ENCODE measurements around the gene CD200.

The CD200 gene

DNA sequence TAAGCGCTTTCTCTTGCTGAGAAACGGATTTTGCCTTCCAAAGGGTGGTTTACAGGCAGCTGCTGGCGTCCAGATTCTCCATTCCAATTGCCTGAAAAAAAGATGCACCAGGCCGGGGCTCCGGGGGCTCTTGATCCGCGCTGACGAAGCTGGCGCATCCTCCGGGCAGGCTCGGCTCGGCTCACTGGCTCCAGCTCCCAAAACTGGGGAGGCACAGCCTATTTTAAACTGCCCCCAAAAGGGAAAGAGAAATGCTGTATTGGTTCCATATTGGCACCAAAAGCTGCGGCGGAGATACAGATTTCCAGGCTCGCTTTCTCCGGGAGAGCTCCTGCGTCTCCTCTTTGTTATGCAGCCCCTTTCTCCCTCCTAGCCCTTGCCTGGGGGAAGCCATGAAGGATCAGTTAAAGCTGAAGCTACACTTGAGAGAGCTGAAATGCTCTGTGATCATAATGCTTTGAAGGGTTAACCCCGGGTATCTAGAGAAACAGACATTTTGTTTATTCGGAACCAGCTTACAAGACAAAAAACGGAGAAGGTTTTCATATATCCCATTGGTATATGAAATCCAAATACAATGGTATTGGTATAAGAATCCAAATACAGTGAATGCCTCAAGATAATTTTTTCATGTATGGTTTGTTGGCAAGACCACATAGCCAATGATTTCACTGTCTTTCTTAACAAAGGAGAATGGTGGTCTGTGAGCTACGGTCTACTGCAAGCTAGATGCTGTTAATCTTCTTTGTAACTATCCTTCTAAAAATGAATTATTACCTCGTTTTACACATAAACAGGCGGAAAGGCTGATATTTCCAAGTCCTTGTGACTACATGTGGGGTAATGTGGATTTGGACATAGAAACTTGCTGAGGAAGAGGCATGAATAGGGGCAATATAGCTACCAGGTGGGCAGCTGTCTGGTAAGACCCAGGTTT lies 693 bp downstream of the CD200 start:
- DNase-seq, result peak; percentile 22

DNA sequence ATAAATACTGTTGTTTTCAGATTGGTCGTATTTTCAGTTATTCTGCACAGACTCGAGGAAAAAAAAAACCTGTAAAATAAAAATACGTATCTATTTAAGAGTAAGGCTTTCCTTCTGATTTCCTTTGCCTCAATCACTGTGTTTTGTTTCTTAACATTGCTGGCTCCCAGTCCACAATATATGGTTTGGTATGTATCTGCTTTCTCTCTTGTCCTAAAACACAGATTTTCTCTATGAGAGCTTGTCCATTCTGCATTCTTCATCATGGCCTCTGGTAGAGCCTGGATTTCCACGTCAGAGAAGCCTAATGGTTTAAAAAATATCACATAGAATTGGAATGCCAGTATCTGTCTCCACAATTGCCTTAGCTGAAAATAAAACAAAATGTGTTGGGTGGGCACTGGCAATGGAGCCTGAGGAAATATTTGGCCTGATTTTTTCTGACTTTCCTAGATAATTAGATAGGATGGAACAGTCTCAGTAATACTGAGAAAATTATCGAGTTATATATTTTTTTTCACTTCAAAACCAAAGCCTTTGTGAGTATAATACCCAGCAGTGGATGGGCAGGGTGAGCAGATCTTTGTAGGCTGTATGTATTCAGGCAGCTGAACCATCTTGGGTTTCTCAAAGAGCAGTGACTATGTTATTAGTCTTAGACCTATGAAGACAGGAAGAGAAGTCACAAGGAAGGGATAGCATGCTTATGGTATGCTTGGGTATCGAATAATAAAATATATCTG lies 1.9 kb downstream of the CD200 start:
- no peak for DNase-seq

DNA sequence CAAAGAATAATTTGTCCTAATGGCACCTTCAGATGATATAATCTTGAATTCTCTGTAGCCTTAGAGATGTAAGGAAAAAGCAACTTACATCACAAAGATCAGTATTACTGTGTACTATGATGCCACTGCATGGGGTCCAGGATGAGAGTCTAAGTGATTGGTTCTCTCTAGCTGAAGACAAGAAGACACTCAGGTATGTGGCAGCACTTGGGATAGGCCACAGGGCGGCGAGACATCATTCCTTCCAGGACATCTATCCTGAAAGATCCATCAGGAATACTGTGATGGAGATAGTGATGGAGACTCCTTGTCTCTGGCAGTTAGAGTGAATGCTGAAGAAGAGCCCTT lies 2.5 kb downstream of the CD200 start:
- DNase-seq, result no peak

DNA sequence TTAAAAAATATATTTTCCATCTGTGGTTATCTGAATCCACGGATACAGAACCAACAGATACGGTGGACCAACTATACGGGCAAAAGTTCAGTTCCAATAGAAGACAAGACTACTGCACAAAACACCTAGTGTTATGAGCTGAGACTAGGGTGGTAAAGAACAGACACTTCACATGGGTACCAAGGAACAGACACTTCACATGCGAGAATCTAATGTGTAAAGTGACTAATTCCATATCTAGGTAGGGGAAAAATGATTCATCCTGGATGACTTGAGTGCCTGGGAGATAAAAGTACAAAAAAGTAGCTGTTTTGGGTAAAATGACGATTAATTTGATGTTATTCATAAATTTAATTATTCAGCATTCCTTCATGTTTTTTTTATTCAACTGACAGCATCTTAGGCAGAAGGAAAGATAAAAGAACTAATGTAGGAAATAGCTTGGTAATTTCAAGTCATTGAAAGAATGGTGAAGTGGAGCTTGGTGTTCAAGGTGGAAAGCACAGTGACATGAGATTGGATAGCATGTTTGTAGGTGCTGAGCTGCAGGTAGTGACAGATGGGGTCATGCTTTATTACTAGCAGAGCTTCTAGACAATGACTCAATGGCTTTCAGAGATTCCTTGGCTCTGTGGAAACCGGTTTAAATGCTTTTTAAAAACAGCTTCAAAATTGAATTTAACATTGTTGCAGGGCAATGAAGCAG lies 5.2 kb downstream of the CD200 start:
- no peak for DNase-seq

DNA sequence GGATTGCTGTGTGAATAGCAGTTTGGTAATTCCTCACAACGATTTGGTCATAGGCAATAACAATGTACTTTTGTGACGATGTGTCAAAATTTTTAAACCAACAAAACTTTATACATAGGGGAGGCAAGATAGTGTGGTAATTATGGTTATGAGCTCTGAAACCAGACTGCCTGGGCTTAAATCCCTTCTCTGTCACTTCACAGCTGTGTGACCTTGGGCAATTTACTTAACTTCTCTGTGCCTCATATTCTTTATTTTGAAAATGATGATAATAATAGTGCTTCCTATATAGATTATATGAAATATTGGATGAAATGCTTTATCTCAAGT lies 5.7 kb downstream of the CD200 start:
- no peak for DNase-seq

DNA sequence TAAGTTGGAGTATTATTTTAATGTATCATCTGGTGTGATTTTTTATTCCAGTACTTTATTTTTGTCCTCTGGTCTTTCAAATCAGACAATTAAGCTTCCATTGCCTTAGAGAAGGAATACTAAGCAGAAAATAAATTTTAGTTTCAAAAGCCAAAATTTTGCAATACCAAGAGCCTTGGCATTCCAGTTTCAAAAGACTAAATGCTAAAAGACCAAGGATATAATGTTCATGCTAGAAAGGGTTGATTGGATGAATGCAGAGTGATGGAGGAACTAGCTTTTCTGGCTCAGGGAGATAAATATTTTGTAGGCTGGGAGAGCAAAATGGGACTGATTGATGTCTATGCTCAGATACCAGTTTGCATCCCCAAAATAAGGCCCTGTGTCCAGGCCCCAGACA lies 6.2 kb downstream of the CD200 start:
- no peak for DNase-seq

DNA sequence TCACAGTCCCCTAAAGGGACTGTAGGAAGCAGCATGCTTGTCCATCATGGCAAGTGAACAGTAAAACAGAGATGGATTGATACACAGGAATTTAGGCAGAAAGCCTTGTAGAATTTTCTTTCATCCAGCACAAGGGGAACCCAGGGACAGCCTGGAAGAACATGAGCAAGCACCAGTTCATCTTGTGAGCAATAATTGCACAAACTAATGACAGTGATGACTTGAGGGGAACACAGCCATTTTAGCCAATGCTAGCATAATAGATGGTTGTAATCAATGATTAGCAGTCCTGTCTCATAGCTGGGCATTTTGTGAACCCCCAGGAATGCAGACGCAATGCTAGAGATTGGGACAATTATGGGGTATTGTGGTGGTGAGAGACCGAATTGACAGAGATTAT lies 6.7 kb downstream of the CD200 start:
- no peak for DNase-seq

DNA sequence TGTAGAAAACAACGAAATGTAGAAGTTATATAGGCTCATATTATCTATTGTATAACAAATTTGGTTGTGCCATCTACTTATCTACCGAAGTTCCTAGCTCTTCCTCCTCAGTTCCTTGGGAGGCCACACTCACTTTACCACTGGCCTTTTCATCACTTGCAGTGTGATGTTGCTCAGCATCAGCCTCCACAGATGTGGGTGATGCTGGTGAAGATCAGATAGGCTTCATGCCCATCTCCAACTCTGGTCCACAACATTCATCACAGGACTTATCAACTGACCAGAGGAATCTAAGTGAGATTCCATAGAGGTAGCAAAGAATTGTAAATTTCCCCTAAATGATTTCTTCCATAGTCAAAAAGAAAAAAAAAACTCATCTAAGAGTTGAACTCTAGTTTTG lies 8.4 kb downstream of the CD200 start:
- no peak for DNase-seq

DNA sequence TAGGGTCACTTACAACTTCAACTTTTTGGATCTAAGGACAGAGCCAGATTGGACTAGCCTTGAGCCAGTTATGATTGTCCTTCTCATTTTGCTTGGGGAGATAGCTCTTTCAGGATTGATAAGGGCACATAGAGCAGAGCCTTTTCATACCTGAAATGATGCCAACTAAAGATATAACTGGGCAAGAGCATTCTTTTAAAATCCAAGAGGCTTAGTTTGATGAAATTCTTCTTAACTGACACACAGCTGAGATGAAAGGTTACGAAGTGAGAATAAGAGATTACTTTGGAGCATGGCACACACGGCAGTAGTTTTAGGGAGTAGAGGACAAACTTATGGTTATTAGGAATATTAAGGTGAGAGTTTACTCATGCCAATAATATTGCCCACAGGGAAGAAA lies 12.7 kb downstream of the CD200 start:
- DNase-seq, result no peak

DNA sequence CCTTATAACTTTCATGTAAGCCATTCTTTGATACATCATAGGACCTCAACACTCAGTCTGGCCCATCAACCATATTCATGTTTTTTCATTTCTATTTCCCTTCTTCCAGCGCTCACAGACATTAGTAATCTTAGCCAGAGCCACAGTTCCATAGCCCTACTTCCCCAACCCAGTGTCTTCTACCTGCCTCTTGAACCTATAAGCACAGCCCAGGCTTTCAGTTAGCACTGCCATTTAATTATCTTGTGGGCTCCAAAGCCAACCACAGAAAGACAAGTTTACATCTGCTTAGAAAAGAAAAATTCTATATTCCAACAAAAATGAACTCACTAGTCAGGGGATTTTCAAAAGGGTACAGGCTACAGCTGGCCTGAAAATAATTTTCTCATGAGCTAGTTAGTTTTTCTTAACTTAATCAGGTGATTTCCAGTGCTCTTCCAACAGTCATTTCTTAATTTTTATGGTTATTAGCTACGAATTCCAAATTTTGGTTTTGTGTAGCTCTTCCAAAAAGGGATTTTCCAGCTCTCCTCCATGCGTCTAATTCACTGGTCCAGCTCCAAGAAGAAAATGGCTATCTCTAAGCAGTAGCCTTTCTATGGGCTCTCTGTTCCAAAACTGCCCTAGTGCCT lies 13.7 kb downstream of the CD200 start:
- no peak for DNase-seq

DNA sequence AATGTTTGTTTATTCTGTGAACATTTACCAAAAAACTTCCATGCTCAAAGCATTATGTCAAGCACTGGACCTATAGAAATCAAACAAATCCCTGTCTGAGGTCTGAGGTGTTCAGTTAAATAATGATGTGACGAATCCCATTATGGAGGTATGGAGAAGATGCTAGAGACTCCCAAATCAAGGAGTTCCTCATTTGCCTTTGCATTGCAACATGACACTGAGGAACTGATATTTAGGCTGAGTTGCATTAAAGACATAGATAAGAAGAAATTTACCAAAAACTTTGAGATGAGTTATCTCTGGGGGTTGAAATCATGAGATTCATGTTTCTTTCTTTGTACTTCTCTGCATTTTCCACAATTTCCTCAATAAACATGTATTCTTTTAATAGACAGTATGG lies 16.0 kb downstream of the CD200 start:
- DNase-seq, result no peak

DNA sequence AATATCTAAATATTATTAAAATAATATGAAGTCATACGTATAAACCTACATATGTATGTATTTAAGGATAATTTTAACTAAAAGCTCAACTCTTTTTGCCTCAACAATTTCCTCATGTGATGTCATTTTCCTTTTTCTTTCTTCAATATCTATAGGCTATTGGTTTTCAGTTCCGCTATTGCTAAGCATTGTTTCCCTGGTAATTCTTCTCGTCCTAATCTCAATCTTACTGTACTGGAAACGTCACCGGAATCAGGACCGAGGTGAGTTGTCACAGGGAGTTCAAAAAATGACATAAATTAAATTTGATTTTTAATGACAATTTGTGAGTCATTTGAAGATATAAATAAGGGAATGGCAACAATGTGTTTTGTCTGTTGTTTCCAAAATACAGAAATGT lies 16.6 kb downstream of the CD200 start:
- no peak for DNase-seq

DNA sequence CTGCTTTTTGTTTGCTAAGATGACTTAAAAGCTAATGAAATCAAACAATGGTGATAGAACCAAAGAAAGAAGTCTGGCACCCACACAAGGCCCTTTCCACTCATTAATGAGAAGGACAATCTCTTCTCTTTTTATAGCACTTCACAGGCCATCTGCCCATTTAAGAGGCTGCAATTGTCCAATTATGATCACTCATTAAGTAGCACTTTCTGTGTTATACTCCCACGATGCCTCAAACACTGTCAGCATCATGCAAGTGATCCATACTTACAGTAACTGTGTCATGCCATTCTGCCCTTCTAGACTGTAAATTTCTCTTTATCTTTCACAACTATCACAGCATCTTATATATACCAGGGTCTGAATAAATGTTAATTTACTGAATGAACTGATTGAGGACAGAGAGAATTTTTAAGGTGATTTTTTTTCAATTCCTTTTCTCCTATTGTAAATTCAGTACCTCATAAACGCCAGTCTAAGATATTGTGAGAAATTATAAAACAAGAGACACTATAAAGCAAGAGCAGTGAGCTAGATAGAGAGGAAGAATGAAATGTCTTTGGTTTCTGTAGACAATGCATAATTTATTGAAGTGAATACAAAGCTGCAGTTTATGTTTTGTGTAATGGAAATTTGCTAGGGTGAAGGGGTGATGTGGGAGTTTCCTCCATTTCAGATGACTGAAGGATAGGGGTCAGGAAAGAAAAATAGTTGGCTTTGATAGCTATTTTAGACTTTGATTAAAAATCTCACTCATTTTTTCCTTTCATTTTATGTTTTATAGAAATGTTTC lies 17.3 kb downstream of the CD200 start:
- DNase-seq, result no peak

DNA sequence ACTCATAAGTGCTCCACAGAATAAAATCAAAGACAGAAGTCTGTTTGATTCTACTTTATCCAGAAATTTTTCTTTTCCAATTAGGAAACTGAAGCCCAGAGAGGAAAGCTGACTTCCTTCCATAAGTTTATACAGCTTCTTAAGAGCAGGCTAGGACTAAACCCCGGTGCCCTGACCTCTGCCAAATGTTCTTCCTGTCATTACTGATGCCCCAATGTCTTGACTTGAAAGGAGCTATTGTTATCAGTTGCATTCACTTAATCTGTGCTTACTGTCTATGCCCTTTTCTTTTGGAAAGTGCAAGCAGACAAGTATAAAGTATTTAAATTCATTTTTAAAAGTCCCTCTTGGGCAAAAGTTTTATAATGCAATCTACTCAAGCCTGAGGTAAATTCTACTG lies 18.1 kb downstream of the CD200 start:
- no peak for DNase-seq

DNA sequence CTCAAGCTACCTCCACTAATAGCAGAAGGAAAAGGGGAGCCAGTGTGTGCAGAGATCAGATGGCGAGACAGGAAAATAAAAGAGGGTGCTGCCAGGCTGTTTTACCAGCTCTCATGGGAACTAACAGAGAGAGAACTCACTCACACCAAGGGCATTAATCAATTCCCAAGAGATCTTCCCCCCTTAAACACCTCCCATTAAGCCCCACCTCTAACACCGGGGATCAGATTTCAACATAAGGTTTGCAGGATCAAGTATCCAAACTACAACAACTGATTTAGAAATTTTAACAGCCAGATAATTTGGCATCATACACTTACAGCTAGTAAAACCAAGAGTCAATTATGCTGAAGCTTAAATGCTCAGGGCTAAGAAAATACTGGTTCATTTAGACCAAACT lies 18.9 kb downstream of the CD200 start:
- no peak for DNase-seq

DNA sequence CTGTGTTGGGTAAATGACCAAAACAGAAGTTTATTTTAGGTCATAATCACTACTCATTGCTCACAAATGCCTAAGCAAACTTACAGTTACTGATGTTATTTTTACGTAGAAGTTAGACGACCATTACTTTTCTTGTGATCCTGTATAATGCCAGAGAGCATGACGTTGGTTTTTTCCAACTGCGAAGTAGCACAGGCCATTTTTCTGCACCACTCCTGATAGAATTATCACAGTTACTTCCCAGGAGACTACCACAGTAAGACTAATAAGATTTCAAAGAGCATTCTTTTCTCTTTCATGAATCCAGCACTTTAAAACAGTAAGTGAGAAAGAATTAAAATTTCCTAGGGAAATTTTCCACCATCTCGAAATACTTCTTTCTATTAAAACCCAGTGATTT lies 19.8 kb downstream of the CD200 start:
- DNase-seq, result no peak

DNA sequence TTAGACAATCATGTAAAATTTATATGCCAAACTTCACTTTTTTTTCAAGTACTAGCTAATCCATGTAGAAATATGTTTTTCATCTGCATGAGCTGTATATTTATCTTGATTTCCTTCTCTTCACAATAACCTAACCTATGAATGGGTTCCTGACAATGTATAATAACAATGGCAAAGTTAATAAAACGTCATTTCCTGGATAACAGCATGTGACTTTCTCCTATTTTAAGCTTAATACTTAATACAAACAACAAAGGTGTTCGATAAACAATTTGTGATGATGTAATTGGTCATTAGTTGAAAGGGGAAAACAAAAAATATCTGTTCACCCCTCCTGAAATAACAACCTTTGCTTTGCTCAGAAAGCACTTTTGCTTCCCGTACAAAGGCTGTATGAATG lies 20.4 kb downstream of the CD200 start:
- no peak for DNase-seq

DNA sequence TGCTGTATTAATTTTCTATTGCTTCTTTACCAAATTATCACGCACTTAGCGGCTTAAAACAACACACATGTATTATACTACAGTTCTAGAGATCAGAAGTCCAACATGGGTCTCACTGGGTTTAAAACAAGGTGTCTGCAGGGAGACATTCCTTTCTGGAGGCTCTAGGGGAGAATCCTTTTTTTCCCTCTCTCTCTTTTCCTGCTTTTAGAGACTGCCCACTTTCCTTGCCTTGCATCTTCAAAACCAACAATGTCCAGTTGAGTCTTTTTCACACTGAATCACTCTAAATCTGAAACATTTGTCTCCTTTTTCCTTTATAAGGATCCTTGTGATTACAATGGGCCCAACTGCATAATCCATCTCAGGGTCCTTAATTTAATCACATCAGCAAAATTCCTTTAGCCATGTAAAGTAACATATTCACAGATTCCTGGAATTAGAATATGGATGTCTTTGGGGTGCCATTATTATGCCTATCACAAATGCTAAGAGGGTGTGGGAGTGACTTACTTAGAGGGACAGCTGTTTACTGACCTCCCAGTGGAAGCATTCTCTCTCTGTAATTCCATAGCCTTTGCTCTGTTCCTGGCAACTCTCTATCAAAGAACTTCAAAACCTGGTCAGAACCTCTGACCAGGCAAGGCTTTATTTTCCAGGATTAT lies 21.8 kb downstream of the CD200 start:
- DNase-seq, result no peak

DNA sequence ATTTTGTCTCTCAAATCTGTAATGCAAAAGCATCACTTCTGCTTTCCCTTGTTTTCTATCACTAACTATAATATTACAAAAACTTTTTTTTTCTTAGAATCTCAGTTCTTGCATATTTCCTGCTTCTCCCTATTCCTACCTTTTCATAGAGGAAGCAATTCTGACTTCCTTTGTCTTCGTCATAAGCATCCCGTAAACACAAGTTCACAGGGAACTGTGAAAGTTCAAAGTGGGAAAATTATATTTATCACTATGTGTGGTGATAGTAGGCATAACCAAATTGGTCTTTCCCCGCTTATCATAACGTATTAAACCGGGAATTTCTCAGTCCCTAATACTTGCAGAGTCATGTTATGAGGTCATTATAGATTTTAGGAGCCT lies 22.3 kb downstream of the CD200 start:
- DNase-seq, result no peak

DNA sequence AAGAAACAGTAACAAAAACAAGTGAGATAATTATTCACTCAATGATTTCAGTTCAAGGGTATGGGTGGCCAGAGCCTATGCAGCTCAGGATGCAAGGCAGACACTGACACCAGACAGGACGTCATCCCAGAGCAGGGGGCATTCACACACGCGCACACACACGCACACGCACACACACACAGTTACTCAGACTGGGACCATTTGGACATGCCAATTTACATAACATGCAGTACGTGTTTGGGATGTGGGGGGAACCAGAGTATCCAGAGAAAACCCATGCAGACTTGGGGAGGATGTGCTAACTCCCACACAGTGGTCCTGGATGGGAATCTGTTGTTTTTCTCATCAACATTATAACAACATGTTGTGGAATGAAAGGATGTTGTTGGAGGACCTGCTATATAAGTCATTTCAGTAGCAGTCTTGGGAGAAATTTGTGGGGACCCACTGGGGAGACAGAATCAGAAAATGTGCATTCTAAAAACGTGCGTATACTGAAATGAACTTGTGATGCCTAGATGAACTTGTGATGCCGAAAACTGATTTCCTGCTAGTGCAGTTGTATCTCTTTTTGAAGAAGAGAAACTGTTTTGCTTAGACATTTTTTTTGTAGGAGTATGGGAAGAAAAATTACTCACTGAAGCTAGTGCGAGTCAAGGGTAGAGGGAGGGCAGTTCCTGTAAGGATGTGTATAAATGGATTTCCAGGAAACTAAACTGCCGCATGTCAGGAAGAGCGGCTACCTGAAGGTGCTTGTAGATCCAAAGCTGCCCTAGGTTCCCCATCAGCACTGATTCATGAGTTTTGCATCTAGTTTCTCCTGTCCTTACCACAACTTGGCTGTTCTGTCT lies 25.2 kb downstream of the CD200 start:
- DNase-seq, result peak; percentile 58

DNA sequence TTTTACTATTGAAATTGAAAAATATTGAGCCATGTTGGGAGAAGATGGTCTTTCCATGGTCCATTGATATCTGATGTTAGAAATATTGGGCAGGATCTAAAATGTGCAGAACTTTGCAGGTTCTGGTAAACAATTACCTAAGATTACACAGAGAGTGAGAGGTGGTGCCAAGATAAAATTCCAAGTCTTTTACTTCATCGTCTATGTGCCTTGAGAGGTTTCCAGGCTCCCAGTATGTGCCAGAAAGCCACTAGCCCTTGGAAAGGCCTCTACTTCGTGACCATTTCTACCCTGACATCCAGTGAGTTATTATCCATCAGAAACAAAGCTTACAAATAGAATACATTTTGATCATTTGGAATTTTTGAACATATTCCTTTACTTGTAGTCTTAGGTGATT lies 27.6 kb downstream of the CD200 start:
- DNase-seq, result no peak

Data from CD4-positive, alpha-beta T cell treated with Interleukin-17A for 4 hours (primary cell).